ENCODE results near the gene ASB2. TPM values are rescaled to one million over a fixed set of nuclear protein-coding genes. Genes with fewer than 3 reads are reported as not detected.
A peak's percentile ranks its signal among the peaks of the same experiment; 100 is the strongest.

Gene ASB2
- total RNA-seq, 4 donors from 2014 or later = 0.79 to 2.5 (median 0.95) TPM

- Histone ChIP-seq H3K4me1 (peaks cover 8% of the 10 kb centered on the region), H3K27ac (no peak overlapping the region), H3K9me3 (no peaks in the 10 kb centered on the region), H3K4me3 (no peak overlapping the region), H3K27me3 (no peaks in the 10 kb centered on the region), H3K36me3 (no peaks in the 10 kb centered on the region)
- no peak for DNase-seq (ENCODE audit: low spot score in 2 of 2)
- 83% methylated on average over 6 of the region's 6 CpGs for WGBS
- TF ChIP-seq POLR2AphosphoS5 (IDR thresholded peaks at IDR 0.05) (no peak), POLR2A (IDR thresholded peaks at IDR 0.05) (no peak), EP300 (IDR thresholded peaks at IDR 0.05) (no peak)
- TF ChIP-seq, protein P1, sequence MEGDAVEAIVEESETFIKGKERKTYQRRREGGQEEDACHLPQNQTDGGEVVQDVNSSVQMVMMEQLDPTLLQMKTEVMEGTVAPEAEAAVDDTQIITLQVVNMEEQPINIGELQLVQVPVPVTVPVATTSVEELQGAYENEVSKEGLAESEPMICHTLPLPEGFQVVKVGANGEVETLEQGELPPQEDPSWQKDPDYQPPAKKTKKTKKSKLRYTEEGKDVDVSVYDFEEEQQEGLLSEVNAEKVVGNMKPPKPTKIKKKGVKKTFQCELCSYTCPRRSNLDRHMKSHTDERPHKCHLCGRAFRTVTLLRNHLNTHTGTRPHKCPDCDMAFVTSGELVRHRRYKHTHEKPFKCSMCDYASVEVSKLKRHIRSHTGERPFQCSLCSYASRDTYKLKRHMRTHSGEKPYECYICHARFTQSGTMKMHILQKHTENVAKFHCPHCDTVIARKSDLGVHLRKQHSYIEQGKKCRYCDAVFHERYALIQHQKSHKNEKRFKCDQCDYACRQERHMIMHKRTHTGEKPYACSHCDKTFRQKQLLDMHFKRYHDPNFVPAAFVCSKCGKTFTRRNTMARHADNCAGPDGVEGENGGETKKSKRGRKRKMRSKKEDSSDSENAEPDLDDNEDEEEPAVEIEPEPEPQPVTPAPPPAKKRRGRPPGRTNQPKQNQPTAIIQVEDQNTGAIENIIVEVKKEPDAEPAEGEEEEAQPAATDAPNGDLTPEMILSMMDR (IDR thresholded peaks at IDR 0.05) = no peak
These were observed 2.1 kb downstream of the ASB2 start for GRCh38 chr14:93974299-93974698.

- H3K4me3 ChIP-seq = no peak overlapping the region
- TF ChIP-seq EP300 (IDR thresholded peaks at IDR 0.05) (no peak), POLR2A (IDR thresholded peaks at IDR 0.05) (no peak), POLR2AphosphoS5 (IDR thresholded peaks at IDR 0.05) (no peak)
- TF ChIP-seq, protein P1 (IDR thresholded peaks at IDR 0.05) = no peak
- no peaks in the 10 kb centered on the region for H3K9me3 ChIP-seq
- no peaks in the 10 kb centered on the region for H3K36me3 ChIP-seq
- peaks cover 11% of the 10 kb centered on the region for H3K4me1 ChIP-seq
- H3K27ac ChIP-seq = no peak overlapping the region
- no peak for DNase-seq (ENCODE audit: low spot score in 2 of 2)
- no peaks in the 10 kb centered on the region for H3K27me3 ChIP-seq
- 80% methylated on average over 1 of the region's 6 CpGs for WGBS
These were observed 2.8 kb downstream of the ASB2 start for GRCh38 chr14:93973607-93974006.

GRCh38 chr14:93972618-93973205, 3.7 kb downstream of the ASB2 start:
- Histone ChIP-seq H3K4me3 (no peak overlapping the region), H3K27ac (no peak overlapping the region), H3K27me3 (no peaks in the 10 kb centered on the region), H3K36me3 (no peaks in the 10 kb centered on the region), H3K9me3 (no peaks in the 10 kb centered on the region), H3K4me1 (peaks cover 11% of the 10 kb centered on the region)
- TF ChIP-seq POLR2A (IDR thresholded peaks at IDR 0.05) (no peak), POLR2AphosphoS5 (IDR thresholded peaks at IDR 0.05) (no peak), EP300 (IDR thresholded peaks at IDR 0.05) (no peak)
- TF ChIP-seq, protein P1 (IDR thresholded peaks at IDR 0.05) = no peak
- DNase-seq (ENCODE audit: low spot score in 2 of 2) = no peak
- WGBS = 85% methylated on average over 2 of the region's 6 CpGs

DNA sequence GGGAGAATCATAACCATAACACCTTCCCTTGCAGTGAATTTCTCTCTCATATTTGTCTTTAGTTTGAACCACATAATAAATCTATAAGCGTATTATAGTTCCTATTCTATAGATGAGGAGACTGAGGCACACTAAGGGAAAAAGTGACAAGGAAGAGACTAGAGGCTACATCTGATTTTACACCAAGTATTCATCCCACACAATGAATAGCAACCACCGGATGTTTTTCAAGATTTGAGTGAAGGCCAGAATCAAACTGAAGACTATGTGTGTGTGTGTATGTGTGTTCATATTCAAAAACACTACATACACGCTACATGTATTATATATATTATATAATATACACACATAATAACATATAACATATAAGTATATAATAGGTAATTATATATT, 4.7 kb downstream of the ASB2 start:
- no peak for TF ChIP-seq POLR2AphosphoS5 (IDR thresholded peaks at IDR 0.05)
- no peak for TF ChIP-seq POLR2A (IDR thresholded peaks at IDR 0.05)
- TF ChIP-seq EP300 (IDR thresholded peaks at IDR 0.05) = no peak
- TF ChIP-seq, protein P1 (IDR thresholded peaks at IDR 0.05) = no peak
- no peaks in the 10 kb centered on the region for H3K9me3 ChIP-seq
- H3K36me3 ChIP-seq = no peaks in the 10 kb centered on the region
- H3K27ac ChIP-seq = no peak overlapping the region
- peaks cover 11% of the 10 kb centered on the region for H3K4me1 ChIP-seq
- WGBS = 82% methylated on average over 3 of the region's 3 CpGs
- no peaks in the 10 kb centered on the region for H3K27me3 ChIP-seq
- DNase-seq (ENCODE audit: low spot score in 2 of 2) = no peak
- H3K4me3 ChIP-seq = no peak overlapping the region

DNA sequence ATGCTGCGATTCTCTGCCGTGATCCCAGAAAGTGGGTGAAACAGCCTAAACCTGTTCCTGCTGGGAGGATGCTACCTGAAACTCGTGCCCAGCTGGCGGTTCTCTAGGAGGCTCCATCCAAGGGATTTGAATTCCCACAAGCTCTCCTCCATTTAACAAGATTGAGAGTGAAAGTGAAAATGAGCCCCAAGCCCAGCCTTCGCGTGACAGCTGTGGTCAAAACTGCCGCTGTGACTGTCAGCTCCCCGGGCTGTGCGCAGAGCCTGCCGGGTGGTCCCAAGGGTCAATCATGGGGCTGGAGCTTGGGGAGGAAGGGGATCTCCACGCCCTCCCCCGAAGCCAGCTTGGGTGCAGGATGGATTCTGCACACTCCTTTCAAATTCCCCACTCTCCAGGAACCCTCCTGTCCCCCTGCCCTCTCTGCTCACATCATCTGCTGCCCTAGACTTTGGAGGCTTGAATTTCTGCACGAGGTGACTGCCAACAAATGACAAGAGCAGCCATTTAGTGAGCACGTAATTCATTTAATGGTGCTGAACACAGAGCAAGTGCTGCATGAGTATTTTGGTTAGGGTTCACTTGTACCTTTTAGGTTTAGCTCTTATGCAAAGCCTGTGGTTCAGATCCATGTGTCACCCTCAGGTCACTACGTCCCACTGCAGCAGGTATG, 5.3 kb downstream of the ASB2 start:
- 50% methylated on average over 15 of the region's 15 CpGs for WGBS
- Histone ChIP-seq H3K27me3 (no peaks in the 10 kb centered on the region), H3K27ac (no peak overlapping the region), H3K9me3 (no peaks in the 10 kb centered on the region), H3K4me3 (peak overlapping the region; percentile 31), H3K4me1 (peaks cover 11% of the 10 kb centered on the region), H3K36me3 (no peaks in the 10 kb centered on the region)
- no peak for DNase-seq (ENCODE audit: low spot score in 2 of 2)
- TF ChIP-seq POLR2A (IDR thresholded peaks at IDR 0.05) (no peak), POLR2AphosphoS5 (IDR thresholded peaks at IDR 0.05) (no peak), EP300 (IDR thresholded peaks at IDR 0.05) (no peak)
- TF ChIP-seq, protein P1 (IDR thresholded peaks at IDR 0.05) = no peak

All from suprapubic skin (tissue), 4 donors.